ENCODE results near the gene RABGAP1L.

DNA sequence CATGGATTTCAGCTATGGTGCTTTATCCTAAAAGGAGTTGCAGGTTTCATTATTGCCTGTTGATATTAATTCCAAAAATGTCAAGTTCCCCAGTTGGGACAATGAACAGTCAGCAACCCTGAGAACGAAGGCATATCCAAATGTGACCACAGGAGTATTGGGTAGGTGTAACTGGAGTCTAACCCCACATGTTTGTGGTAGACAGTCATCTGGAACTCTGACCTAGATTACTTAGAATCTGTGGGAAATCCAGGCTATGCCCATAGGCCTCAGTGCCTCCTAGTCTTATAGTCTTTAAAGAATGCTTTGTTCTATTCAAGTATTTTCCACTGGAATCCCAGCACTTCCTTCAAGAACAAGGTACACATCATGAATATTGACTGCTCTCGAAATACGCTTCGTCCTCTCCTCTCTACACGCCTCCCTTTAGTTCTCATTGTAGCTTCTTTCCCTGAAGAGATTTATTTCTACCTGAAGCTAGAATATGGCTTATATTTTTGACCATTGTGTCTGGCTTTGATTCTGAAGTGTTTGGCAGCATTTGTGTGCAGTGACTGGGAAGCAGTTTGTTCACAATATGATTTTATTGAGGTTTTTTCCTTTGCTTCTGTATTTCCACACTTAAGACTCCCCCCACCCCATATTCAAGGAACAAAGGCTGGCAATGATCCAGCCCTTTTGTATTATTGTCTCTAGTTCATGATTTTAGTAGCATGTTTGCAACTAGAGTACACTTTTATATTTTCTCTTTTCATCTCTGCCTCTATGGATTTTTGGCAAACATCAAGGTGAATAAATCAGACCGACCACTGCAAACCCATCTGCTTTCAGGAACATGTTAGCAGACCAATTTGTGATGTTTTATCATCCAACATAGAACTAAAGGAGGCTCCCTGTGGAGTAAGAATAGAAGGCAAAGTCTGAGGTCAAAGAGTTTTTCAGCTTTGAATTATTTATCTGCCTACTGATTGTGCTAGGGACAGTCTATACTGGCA is 467.0 kb downstream of the RABGAP1L start:
- TF ChIP-seq, protein P1, sequence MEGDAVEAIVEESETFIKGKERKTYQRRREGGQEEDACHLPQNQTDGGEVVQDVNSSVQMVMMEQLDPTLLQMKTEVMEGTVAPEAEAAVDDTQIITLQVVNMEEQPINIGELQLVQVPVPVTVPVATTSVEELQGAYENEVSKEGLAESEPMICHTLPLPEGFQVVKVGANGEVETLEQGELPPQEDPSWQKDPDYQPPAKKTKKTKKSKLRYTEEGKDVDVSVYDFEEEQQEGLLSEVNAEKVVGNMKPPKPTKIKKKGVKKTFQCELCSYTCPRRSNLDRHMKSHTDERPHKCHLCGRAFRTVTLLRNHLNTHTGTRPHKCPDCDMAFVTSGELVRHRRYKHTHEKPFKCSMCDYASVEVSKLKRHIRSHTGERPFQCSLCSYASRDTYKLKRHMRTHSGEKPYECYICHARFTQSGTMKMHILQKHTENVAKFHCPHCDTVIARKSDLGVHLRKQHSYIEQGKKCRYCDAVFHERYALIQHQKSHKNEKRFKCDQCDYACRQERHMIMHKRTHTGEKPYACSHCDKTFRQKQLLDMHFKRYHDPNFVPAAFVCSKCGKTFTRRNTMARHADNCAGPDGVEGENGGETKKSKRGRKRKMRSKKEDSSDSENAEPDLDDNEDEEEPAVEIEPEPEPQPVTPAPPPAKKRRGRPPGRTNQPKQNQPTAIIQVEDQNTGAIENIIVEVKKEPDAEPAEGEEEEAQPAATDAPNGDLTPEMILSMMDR (IDR thresholded peaks at IDR 0.05): no peak
- TF ChIP-seq POLR2A (IDR thresholded peaks at IDR 0.05): no peak
- TF ChIP-seq EP300 (IDR thresholded peaks at IDR 0.05): no peak
- no peak for TF ChIP-seq POLR2AphosphoS5 (IDR thresholded peaks at IDR 0.05)
